Skin of body (tissue), 2 donors: Measurements from ENCODE around the gene CRYBG3. TPM values are rescaled to one million over a fixed set of nuclear protein-coding genes. Genes with fewer than 3 reads are reported as not detected.

ENCODE experiments used
- DNase-seq: peaks from one replicate; lab custom pipeline; 2025; lab: John Stamatoyannopoulos, UW
- total RNA-seq: library from RNA; depleted of rRNA; stranded (reverse); fragments of >200 nt; gene quantifications from one replicate; pipeline ENCODE4 v1.2.3, GENCODE V29; 2014

CRYBG3 gene
- total RNA-seq, 1 donor from 2014 or later: 49.5 TPM

DNA sequence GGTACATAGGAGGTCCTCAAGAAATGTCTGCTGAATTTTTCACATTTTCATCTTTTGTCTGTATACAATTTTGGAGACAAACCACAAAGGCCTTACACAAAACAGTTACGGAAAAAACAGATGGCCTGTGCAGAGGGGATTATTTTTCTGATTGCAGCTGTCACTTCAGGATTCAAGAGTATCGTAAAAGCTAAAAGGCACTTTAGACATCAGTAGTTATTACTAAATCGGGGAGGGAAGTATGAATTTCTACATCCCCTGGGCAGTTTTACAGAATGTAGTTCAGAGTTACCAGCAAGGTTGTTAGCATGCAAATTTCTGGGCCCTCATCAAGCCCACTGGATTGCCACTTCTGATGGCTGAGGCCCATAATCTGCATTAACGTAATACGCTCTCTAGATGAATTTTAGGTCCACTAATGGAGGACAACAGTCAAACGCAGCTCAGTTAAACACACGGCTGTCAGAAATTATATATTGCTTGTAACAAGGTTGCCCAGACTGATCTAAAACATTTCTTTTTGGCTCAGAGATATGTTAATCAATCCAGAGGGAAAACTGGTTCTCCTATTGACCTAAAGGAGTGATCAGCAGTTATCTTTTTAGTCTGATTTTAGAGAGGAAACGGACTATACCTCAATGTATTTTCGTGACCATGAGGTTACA is 149.3 kb downstream of the CRYBG3 start:
- peak; percentile 38 for DNase-seq

DNA sequence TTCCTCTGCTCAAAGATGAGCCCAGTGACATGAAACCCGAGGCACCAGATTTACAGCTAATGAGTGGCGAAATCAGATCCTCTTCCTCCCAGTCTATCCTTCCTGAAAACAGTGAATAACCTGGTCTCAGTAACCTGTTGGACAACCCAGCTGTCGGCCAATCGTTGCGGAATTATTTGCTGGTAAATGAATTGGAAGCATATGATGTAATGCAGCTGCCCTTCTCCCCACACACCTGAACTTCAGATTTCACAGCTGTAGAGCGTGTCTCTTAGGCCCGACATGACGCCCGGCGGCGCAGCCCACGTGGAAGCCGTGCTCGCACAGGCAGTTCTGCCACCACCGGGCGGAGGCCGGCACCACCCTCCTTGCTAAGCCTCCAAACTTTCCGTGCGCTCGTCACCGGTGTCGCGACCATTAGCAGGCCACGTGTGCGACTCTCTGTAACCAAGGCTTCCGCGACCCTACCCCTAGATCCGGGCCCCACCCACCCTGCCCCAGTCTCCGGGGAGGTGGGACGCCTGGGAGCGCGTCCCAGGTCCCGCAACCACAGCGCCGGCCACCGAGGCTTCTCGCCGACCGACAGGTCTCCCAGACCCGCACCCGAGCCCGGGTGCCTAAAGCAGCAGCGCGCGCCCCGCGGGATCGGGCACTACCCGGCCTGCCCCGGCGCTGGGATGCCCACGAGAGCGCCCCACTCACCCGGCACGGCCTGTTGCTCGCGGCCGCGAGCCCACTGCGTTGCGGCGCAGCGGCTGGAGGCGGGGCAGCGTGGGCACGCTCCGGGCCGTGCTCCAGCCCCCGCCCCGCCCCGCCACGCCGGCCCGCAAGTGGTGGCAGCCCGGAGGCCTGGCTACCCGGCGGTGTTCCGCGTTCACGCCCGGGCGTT is 150.1 kb downstream of the CRYBG3 start, which contains the start of gene RIOX2:
TSS of gene RIOX2 (minus strand) at position 753 of the 889 bp plus-strand sequence. CDS start 4,838 bp downstream, outside the sequence.
- DNase-seq: peak; percentile 62

DNA sequence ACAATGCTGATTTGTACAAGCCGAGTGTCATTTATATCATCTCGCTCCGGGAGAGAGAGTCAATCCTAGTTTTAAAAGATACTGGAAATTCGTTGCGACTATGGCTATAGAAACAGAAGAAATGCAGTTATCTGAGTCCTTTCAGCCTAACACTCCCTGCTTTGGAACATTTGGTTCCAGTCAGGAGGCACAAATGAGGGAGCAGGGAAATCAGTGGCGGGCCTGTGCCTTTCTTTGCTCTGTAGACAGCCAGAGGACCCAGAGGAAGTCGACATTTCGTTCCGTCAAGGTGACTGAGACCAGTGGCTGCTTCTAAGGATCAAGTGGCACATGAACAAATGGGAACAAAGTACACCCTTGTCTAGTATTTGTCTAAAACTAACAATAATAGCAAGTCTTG is 151.2 kb downstream of the CRYBG3 start:
- no peak for DNase-seq

DNA sequence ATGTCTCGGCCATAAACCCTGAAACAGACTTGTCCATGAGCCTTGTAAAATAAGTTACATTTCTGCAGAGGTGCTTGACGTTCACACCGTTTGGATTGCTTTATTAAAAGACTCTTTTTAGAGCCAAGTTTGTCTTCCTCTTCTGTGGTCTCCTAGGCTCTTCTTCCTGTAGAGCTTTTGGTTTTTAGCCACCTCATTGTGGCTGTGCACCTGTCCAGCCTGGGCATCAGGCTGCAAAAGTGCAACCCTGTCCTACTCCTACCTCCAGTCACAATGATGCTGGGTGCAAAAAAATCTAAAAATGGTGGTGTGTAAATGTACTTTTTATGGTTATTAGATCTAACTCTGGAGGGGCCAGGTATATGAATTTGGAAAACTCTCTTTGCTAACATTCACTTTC is 153.2 kb downstream of the CRYBG3 start:
- DNase-seq: no peak

DNA sequence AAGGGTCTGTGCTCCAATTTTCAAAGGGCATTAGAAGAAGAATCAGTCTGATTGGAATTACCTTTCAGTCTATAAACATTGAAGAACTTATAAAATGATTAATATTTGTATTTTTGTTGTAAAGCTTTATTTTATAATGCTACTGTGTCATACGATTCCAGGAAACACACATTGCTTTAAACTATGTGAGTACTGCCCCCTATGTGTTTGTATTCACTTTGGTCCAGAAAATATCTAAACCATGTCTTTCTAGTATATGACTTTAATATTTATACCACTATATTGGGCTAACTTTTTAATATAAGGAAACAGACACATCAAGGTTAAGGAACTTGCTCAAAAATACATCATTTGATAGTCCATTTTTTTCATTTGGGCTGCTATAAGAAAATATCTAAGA is 153.7 kb downstream of the CRYBG3 start:
- no peak for DNase-seq

DNA sequence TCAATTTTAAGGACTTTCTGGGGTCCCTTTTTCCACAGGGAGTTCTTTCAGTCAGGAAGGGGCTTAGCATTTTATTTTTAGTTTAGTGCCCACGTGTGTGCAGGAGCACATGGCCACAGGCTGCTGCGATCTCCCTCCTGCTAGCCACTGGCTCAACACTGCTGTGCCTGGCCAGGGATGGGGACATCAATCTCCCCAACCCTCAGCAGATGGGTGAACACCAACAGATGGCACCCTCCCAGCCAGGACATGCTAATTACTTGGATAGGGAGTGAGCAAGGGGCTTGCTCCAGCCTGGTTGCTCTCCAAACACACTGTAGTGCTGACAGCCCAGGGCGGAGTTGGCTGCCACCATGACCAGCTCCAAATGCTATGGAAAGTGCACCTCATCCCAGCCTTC is 157.8 kb downstream of the CRYBG3 start:
- DNase-seq: no peak

DNA sequence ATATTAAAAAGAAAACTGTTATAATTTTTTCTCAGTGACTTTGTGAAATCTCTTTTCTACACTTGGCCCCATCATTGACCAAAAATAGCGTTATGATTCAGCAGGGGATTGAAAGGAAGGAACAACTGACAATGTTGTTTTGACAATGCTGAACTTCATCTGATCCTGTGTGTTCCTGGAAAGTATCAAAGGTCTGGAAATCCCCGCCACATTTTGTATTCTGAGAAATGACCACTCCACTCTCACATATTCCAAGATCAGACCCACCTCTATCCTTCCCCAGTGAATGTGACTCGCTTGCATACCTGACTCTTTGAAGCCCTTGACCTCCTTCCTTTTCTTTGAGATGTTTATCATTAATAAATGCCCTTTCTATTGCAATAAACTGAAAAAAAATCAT is 160.1 kb downstream of the CRYBG3 start:
- peak; percentile 26 for DNase-seq

DNA sequence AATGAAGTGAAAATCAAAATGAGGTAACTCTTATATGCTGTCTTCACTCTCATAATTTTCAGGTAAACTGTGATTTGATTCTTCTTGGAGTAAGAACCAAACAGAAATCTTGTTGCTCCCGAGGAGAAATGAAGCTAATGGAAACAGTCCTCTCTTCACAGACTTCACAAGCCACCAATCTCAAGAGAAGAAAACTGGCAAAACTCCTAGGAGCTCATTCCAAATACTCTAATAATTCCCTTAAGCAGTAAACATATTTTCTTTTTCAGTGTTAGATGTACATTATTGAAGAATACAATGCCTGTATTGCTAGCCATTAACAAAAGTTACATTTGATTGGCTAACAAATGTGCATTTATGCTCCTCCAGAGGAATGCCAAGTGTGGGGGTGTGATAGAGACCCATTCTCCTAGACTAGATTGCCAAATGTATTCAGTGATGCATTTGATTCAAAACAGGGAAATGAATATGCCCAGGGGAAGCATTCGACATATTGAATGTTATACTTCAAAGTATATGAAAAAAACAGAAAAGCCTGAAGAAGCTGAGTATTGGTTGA is 162.2 kb downstream of the CRYBG3 start:
- DNase-seq: peak; percentile 88

DNA sequence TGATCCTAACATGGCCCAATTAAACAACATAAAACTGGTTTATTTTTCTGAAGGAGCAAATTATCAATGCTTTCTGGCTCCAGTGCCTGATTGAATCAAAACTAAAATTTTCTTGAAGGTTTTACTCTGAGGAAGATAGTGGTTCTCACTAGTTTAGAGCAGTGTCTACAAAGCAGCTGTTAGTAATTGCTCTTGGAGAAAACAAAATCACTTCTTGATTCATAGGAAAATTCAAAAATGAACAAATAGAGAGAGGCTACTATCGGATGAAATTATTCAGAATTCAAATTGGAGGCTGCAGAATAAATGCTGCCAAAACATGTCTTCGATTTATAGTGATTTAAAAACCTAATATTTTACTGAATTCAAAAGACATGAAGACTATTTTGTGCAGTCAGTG is 165.5 kb downstream of the CRYBG3 start:
- DNase-seq: no peak

DNA sequence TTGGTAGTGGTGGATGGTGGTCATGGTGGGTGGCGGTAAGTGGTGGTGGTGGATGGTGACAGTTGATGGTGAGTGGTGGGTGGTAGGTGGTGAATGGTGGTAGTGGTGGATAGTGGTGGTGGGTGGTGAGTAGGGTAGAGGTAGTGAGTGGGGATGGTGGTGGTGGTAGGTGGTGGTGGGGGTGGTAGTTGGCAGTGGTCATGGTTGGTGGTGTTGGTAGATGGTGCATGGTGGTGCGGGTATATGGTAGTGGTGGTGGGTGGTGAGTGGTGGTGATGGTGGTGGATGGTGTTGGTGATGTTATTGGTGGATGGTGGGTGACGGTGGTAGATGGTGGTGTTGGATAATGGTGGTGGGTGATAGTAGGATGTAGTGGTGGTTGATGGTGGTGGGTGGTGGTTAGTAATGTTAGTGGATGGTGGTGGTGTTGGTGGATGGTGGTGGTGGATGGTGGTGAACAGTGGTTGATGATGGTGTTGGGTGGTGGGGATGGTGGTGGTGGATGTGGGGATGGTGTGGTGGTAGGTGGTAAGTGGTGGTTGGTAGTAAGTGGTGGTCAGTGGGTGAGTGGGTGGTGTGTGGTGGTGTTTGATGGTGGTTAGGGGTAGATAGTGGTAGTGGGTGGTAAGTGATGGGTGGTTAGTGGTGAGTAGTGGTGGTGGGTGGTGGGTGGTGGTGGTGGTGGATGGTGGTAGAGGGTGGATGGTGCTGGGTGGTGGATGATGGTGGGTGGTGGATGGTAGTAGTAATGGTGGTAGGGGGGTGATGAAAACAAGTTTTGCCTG is 167.2 kb downstream of the CRYBG3 start:
- DNase-seq: no peak

DNA sequence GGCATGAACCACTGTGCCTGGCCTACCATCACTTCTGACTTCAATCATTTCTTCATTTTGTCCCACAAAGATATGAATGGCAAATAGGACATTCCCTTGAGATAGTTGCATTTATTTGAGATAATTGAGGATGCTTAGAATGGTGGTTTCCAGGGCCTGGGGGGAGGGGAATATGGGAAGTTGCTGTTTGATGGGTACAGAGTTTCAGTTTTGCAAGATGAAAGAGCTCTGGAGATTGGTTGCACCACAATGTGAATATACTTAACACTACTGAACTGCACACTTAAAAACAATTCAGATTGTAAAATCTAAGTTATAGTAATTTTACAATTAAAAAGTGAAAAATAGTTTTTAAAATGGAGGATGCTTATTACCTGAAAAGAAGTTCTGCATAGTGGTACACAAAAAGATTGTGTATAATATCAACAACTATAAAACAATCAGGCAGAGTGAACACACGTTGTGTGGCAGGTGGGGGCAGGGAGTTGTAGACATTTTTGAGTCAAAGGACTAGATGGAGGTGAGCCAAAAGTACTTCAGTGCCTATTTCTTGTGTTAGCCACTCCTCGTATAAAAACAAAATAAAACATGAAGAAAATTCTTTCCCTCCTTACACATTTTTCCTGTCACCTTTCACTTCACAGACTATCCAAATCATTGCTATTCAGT is 168.9 kb downstream of the CRYBG3 start:
- DNase-seq: no peak

DNA sequence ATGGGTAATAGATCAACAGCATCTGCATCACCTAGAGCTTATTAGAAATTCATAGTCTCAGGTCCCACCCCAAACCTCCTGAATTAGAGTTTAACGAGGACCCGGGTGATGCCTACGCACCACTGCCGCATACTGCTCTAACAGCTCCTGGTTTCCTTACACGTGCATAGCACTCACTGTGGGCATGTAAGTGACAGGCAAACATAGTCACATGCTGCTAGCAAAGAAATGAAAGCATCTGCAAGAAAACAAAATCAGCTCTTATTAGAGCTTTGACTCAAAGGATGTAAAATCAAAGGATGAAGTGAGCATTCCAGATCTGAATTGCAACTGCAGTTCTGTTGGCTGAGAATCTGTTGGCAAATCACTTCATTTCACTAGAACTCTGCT is 169.5 kb downstream of the CRYBG3 start:
- DNase-seq: no peak

DNA sequence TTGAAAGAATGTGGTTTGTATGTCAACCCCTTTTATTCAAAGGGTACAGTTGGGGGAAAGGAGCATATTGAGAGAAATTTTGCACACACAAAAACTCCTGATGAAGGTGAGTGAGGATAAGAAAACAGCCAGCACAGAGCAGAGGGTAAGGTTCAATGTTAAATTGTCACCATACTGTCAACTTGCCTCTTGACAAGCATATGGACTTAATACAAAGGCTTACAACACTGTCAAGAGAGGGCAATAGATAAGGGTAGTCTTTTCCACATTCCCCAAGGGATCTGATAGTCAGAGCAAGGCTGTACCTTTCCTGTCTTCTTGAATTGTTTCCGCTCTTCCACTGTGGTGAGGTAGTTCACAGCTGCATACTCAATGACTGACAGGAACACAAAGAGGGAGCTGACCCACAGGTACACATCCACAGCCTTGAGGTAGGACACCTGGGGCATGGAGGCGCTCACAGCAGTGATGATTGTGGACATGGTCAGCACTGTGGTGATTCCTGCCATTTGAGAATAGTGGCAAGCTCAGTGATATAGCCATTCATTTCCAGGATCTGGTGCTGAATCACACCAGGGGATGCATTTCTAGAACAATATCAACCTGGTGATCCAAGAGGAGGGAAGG is 170.8 kb downstream of the CRYBG3 start:
- no peak for DNase-seq

DNA sequence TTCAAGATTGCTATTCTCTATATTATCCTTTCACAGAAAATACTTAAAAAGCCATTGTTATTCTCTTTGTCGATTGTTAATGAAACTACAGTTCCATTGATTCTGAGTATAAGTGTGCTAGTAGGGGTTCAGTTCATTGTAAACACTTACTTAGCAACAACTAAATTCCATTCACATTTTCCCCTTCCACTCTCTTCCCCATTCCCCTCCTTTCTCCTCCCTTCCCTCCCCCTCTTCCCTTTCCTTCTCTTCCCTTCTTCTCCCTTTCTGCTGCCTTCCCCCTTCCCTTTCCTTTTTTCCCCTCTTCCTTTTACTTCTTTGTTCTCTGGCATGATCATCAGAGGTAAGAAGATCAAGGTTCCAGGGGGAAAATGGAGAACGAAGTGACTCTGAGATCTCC is 171.7 kb downstream of the CRYBG3 start:
- DNase-seq: no peak

DNA sequence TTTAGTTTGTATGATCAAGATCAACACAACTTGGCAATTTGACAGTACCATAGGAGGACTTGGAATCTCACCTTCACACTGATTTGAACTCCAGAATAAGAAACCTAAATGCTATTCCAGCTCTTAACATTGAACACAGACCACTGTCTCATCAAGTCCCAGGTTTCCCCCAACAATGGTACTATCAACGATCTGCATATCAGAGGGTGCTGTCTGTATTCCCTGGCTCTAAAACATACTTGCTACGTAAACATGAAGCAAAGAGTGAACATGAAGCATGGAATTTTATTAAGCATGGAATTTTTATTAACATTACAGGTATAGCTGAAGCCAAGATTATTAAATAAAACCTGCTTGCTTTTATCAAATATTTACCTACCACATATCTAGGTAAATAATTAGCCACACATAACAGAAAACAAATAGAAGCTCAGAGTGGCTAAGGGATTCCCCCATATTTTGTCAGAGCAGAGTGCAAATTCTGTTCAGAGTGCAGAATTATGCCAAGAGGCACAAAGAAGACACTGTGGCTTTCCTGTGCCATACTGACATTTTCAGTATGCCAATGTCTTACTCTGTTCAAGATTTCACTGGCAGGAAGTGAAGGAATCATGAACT is 172.6 kb downstream of the CRYBG3 start:
- DNase-seq: no peak

Other genes with a start within 250 kb of the CRYBG3 start
- gene ARL6, start 57.3 kb upstream of the CRYBG3 start, total RNA-seq: 10.7 TPM
- 35.7 TPM for gene RIOX2, start 150.4 kb downstream of the CRYBG3 start, total RNA-seq
- not detected for gene GABRR3, start 213.3 kb downstream of the CRYBG3 start, total RNA-seq